ENCODE results near the gene MBP.

MBP gene

DNA sequence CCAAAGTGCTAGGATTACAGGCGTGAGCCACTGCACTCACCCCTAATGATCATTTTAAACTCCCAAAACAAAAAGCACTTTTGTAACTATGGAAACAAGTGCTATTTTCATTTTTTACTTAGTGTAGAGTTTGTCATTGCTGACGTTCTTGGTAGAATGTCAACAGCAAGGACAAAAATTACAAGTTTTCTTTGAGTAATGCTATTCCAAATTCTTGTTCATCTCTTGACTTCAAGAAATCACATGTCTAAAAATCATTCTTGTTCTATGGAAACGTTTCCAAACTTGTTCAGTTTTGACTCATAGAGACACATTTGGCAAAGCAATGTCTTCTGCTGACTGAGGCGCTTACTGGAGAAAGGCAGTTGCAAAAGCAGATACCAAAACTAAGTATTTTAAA is 82.6 kb downstream of the MBP start:
- no peak for DNase-seq (ENCODE audit: low read depth, low spot score)
- H3K27ac ChIP-seq = no peak overlapping the region
- no peak overlapping the region for H3K4me3 ChIP-seq
- no peak overlapping the region for H3K9ac ChIP-seq (ENCODE audit: insufficient read length)
- no peaks in the 10 kb centered on the region for H3K9me3 ChIP-seq (ENCODE audit: low read depth, low read length)
- no peak for TF ChIP-seq FOXP2 (optimal IDR thresholded peaks at IDR 0.05; ENCODE audit: control extremely low read depth, extremely low read length, insufficient read depth)
- no peak for TF ChIP-seq POLR2AphosphoS5 (IDR thresholded peaks at IDR 0.05; ENCODE audit: borderline replicate concordance, low read depth, low read length)
- no peak for TF ChIP-seq EZH2 (IDR thresholded peaks at IDR 0.05)
- no peaks in the 10 kb centered on the region for H3K36me3 ChIP-seq (ENCODE audit: insufficient read depth, low read length)

DNA sequence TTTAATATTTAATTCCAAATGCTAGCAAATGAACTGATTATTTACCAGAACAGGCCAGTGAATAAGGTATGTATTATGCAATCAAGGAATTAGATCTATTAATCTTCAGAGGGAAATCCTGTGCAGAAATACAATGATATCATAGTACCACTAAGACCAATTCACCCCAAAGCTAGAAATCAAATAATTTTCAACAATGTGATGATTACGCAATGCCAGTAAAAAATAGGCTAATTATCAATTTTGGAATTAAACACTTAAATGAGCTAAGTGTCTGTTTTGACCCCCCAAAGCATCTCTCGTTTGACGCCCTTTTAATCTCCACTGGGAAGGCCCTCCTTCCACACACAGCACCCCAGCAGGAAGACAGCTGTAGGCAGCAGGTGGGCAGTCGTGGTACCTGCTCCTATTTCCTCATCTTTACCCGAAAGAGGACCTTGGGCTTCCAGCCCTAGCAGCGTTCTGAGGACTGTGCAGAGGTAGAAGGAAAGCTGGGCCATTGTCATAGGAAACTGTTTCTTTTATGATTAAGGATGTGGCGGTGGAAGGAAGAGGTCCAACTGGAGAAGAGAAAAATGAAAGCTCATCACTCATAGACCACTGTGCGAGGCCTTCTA is 84.7 kb downstream of the MBP start:
- DNase-seq (ENCODE audit: low read depth, low spot score) = no peak
- Histone ChIP-seq H3K9ac (ENCODE audit: insufficient read length) (no peak overlapping the region), H3K4me3 (no peak overlapping the region), H3K36me3 (ENCODE audit: insufficient read depth, low read length) (no peaks in the 10 kb centered on the region), H3K27ac (no peak overlapping the region), H3K9me3 (ENCODE audit: low read depth, low read length) (no peaks in the 10 kb centered on the region)
- TF ChIP-seq EZH2 (IDR thresholded peaks at IDR 0.05) (no peak), FOXP2 (optimal IDR thresholded peaks at IDR 0.05; ENCODE audit: control extremely low read depth, extremely low read length, insufficient read depth) (no peak), POLR2AphosphoS5 (IDR thresholded peaks at IDR 0.05; ENCODE audit: borderline replicate concordance, low read depth, low read length) (no peak)

DNA sequence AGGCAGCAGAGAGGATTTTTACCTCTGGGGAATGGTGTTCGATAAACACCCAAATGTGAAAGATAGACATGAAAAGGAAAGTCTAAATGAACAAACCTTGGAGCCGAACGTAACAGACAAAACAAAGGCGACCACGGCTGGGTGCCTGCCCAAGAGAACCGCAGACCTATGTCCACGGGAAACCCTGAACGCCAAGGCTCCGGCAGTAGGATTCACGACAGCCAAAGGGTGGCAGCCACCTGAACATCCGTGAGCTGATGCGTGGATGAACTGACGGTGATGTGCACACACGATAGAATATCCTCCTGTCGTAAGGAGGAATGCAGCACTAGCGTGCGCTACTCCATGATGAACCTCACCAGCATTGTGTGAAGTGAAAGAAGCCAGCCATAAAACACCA is 85.6 kb downstream of the MBP start:
- TF ChIP-seq FOXP2 (optimal IDR thresholded peaks at IDR 0.05; ENCODE audit: control extremely low read depth, extremely low read length, insufficient read depth) (no peak), EZH2 (IDR thresholded peaks at IDR 0.05) (no peak), POLR2AphosphoS5 (IDR thresholded peaks at IDR 0.05; ENCODE audit: borderline replicate concordance, low read depth, low read length) (no peak)
- Histone ChIP-seq H3K9me3 (ENCODE audit: low read depth, low read length) (no peaks in the 10 kb centered on the region), H3K27ac (no peak overlapping the region), H3K4me3 (no peak overlapping the region), H3K36me3 (ENCODE audit: insufficient read depth, low read length) (no peaks in the 10 kb centered on the region), H3K9ac (ENCODE audit: insufficient read length) (no peak overlapping the region)
- no peak for DNase-seq (ENCODE audit: low read depth, low spot score)

DNA sequence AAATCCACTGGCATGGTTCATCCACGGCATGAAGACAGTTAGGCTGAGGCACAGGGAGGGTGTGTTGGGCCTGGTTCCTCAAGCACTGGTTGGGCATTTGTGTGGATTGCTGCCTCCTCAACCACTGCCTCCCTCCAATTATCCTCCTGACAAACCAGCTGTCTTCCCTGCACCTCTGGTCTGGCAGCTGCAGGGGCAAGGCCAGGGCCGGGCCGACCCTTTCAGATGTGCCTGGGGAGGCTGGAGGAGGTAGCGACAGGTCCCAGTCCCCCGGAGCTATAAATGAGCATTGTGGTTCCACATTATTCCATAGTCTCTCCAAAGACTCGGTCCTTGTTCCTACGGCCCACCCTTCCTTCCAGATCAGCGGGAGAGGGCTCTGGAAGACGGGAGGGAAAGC is 86.2 kb downstream of the MBP start:
- H3K27ac ChIP-seq = no peak overlapping the region
- no peak overlapping the region for H3K4me3 ChIP-seq
- H3K9ac ChIP-seq (ENCODE audit: insufficient read length) = no peak overlapping the region

DNA sequence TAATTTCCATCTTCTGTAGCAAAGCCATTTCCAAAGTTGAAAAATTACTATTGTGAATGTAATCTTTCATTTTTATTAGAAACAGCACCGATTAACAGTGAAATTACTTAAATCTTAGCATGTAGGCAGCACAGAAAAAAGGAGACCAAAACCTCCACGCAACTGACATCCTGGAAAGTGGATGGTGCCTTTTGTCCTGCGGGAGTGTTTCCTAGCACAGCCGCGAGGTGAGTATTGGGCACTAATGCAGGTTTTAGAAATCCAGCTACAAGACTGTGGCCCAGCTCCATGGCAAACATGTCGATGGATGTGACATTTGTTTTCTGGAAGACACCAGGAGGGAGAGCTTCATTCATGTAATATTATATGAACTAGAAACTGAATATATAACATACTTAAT is 86.9 kb downstream of the MBP start:
- no peak for TF ChIP-seq POLR2AphosphoS5 (IDR thresholded peaks at IDR 0.05; ENCODE audit: borderline replicate concordance, low read depth, low read length)
- TF ChIP-seq FOXP2 (optimal IDR thresholded peaks at IDR 0.05; ENCODE audit: control extremely low read depth, extremely low read length, insufficient read depth) = no peak
- no peak for TF ChIP-seq EZH2 (IDR thresholded peaks at IDR 0.05)
- Histone ChIP-seq H3K9me3 (ENCODE audit: low read depth, low read length) (no peaks in the 10 kb centered on the region), H3K27ac (no peak overlapping the region), H3K4me3 (no peak overlapping the region), H3K9ac (ENCODE audit: insufficient read length) (no peak overlapping the region), H3K36me3 (ENCODE audit: insufficient read depth, low read length) (no peaks in the 10 kb centered on the region)
- DNase-seq (ENCODE audit: low read depth, low spot score) = no peak

More for the DNA sequence above, 86.2 kb downstream of the MBP start:
- TF ChIP-seq POLR2AphosphoS5 (IDR thresholded peaks at IDR 0.05; ENCODE audit: borderline replicate concordance, low read depth, low read length) (no peak), FOXP2 (optimal IDR thresholded peaks at IDR 0.05; ENCODE audit: control extremely low read depth, extremely low read length, insufficient read depth) (no peak), EZH2 (IDR thresholded peaks at IDR 0.05) (no peak)
- Histone ChIP-seq H3K36me3 (ENCODE audit: insufficient read depth, low read length) (no peaks in the 10 kb centered on the region), H3K9me3 (ENCODE audit: low read depth, low read length) (no peaks in the 10 kb centered on the region)
- DNase-seq (ENCODE audit: low read depth, low spot score) = no peak

DNA sequence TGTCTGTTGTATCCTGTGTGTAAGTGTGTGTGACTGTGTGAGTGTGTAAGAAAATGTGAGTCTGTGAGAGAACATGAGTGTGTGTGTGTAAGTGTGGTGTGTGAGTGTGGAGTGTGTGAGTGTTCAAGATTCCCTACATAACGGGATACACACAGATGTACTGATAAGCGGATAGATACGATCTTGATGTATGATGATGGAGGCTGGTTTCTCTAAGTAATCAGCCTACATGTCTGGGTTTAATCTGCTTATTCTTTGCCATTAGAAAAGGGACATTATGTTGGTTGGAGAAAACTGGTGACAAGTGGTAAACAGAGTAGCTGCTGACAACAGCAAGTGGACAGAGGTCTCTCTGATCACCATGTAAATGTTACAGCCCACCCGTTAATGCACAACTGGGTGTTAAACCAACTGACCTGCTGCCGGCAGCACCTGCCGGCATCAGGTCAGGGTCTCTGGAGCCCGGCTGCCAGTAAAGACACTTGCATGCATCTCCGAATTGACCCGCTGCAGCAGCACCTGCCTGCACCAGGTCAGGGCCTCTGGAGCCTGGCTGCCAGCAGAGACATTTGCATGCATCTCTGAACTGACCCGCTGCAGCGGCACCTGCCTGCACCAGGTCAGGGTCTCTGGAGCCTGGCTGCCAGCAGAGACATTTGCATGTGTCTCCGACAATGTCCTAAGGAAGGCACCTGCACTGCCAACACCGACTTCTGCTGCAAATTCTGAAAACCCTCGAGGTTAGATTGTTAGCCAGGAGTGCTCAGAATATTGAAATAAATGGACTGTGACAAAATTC is 87.5 kb downstream of the MBP start:
- TF ChIP-seq POLR2AphosphoS5 (IDR thresholded peaks at IDR 0.05; ENCODE audit: borderline replicate concordance, low read depth, low read length) = no peak
- no peak for TF ChIP-seq FOXP2 (optimal IDR thresholded peaks at IDR 0.05; ENCODE audit: control extremely low read depth, extremely low read length, insufficient read depth)
- no peak for TF ChIP-seq EZH2 (IDR thresholded peaks at IDR 0.05)
- H3K36me3 ChIP-seq (ENCODE audit: insufficient read depth, low read length) = no peaks in the 10 kb centered on the region
- no peak overlapping the region for H3K27ac ChIP-seq
- no peaks in the 10 kb centered on the region for H3K9me3 ChIP-seq (ENCODE audit: low read depth, low read length)
- DNase-seq (ENCODE audit: low read depth, low spot score) = no peak
- H3K4me3 ChIP-seq = no peak overlapping the region
- H3K9ac ChIP-seq (ENCODE audit: insufficient read length) = no peak overlapping the region

DNA sequence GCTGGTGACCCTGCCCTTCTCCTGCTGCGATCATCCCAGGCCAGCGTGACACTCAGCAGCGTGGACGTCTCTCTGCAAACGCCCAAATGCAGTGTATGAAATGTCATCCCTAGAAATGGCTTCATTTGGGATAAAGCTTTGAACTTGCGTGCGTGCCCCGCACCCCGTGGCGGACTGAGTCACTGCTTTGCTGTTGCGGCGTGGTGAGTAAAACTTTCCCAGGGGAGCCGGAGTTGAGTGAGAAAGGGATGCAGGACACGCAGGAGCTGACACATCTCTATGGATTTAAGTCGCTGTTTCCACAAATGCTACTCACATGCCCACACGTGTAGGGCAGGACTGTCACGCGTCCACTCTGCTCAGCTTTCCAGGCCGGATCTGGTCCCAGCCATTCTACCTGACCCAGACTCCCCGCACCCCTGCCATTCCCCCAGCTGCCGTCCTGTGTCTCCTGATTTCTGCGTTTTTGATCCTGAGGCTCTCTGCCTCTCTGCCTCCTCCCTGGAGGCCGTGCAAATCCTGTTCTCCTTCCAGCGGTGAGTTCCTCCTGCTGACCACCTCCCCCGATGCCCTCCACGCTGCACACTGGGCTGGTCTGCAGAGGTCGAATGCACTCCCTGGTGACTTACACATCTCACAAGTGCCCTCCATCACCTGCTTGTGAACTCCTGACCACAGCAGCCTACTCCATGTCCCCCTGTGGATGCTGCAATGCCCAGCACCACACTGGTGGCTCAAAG is 88.9 kb downstream of the MBP start:
- Histone ChIP-seq H3K9me3 (ENCODE audit: low read depth, low read length) (no peaks in the 10 kb centered on the region), H3K36me3 (ENCODE audit: insufficient read depth, low read length) (no peaks in the 10 kb centered on the region), H3K9ac (ENCODE audit: insufficient read length) (no peak overlapping the region), H3K27ac (no peak overlapping the region), H3K4me3 (no peak overlapping the region)
- TF ChIP-seq POLR2AphosphoS5 (IDR thresholded peaks at IDR 0.05; ENCODE audit: borderline replicate concordance, low read depth, low read length) (no peak), FOXP2 (optimal IDR thresholded peaks at IDR 0.05; ENCODE audit: control extremely low read depth, extremely low read length, insufficient read depth) (no peak), EZH2 (IDR thresholded peaks at IDR 0.05) (no peak)
- DNase-seq (ENCODE audit: low read depth, low spot score) = no peak

DNA sequence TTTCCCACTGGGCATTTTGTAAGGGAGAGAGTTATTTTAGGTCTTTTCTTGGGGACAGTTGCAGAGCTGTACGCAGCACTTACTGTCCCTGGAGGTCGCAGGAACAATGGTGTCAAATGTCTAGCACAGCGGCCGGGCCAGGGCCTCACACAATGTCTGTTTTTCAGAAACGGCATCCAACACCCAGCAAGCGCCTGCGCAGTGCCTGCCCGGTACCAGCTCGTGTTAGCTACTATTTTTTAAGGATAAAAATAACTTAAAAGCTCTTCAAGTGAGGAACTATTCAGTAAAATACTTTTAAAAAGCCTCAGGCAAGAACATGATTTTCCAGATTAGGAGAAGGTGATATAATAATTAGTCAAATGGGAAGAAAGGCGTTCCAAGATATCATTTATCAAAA is 90.0 kb downstream of the MBP start:
- H3K27ac ChIP-seq = no peak overlapping the region
- H3K9me3 ChIP-seq (ENCODE audit: low read depth, low read length) = no peaks in the 10 kb centered on the region
- no peak overlapping the region for H3K9ac ChIP-seq (ENCODE audit: insufficient read length)
- H3K4me3 ChIP-seq = no peak overlapping the region
- no peaks in the 10 kb centered on the region for H3K36me3 ChIP-seq (ENCODE audit: insufficient read depth, low read length)
- DNase-seq (ENCODE audit: low read depth, low spot score) = no peak
- TF ChIP-seq EZH2 (IDR thresholded peaks at IDR 0.05) = no peak
- no peak for TF ChIP-seq FOXP2 (optimal IDR thresholded peaks at IDR 0.05; ENCODE audit: control extremely low read depth, extremely low read length, insufficient read depth)
- no peak for TF ChIP-seq POLR2AphosphoS5 (IDR thresholded peaks at IDR 0.05; ENCODE audit: borderline replicate concordance, low read depth, low read length)
